Ovary (tissue), 9 donors: ENCODE data around the gene GPR162. TPM values are rescaled to one million over a fixed set of nuclear protein-coding genes. Genes with fewer than 3 reads are reported as not detected.

Experiments used
- DNase-seq, 5 donors: peaks; one replicate each; pipeline ENCODE4 v3.0.0-alpha.2; 2019 to 2020
- H3K27ac ChIP-seq, 2 donors: fragments of 200-600 bp; one replicate each; pipeline versions ENCODE4 v1.5.1 to v1.8.0; 2019 to 2022
- H3K27me3 ChIP-seq: fragments of 200-600 bp; one replicate; pipeline ENCODE4 v1.8.0; 2022
- H3K36me3 ChIP-seq: fragments of 200-600 bp; sonication (generic); one replicate; pipeline ENCODE4 v1.5.1; 2019
- H3K4me1 ChIP-seq: one replicate; pipeline ENCODE4 v1.8.1; 2013; ENCODE audit warnings: mild to moderate bottlenecking, moderate library complexity; ENCODE audit not compliant: insufficient read depth
- H3K4me3 ChIP-seq: fragments of 200-600 bp; sonication (generic); one replicate; pipeline ENCODE4 v1.5.1; 2017
- H3K9me3 ChIP-seq, 2 donors: fragments of 200-600 bp in 1 of 2; sonication (generic) in 1 of 2; one replicate each; pipeline versions ENCODE4 v1.5.1 to v1.8.1; 2013 to 2019; ENCODE audit warnings: mild to moderate bottlenecking in 1 of 2, moderate library complexity in 1 of 2
- EP300 ChIP-seq: sonication (generic); formaldehyde crosslinking; IDR thresholded peaks from one replicate; pipeline ENCODE4 v1.6.1; 2017; ENCODE audit warnings: antibody characterized with exemption
- POLR2A ChIP-seq: fragments of 450-650 bp; IDR thresholded peaks from one replicate; pipeline ENCODE4 v1.6.1; 2017; ENCODE audit warnings: antibody characterized with exemption, mild to moderate bottlenecking, moderate library complexity
- WGBS, 3 donors: extraction: QIAGEN DNeasy Blood & Tissue Kit in 1 of 3; methylation state at CpG; one replicate each; pipeline versions ENCODE4 v1.1.5 to v1.1.7; 2013 to 2017; 5-methylcytosine and 5-hydroxymethylcytosine counted together
- intact Hi-C, 4 donors: fragments of 100-400 bp; cut with DNase I; formaldehyde crosslinking; loops; one replicate each; pipeline versions ENCODE4 v1.11.0 to v1.15.1; 2022 to 2023
- polyA plus RNA-seq, 2 donors: library from polyadenylated mRNA; stranded (reverse); fragments of 200-250 nt in 1 of 2; fragments of 350-450 nt in 1 of 2; fragmentation: Illumina TruSeq in 1 of 2; extraction: RNeasy Lipid Tissue Mini Kit (QIAGEN cat#74804) in 1 of 2; gene quantifications; one replicate each; pipeline ENCODE4 v1.2.3, GENCODE V29; 2013 to 2014
- total RNA-seq, 7 donors: library from RNA; depleted of rRNA in 2 of 7; stranded (reverse); fragments of >200 nt in 2 of 7; fragmentation: NEBNext Ultra II Directional in 3 of 7; extraction: Animal tissue kit (Norgen Biotek cat#: 25700) in 3 of 7; gene quantifications; one replicate each; pipeline versions ENCODE4 v1.1.0 to v1.2.4, GENCODE V29; 2016 to 2023
- TF ChIP-seq, protein P1 (sequence below), 3 donors: fragments of 450-650 bp in 2 of 3; fragments of 200-600 bp in 1 of 3; IDR thresholded peaks; one replicate each; pipeline versions ENCODE4 v1.5.1 to v1.8.0; 2016 to 2022; ENCODE audit warnings: antibody characterized with exemption in 3 of 3, mild to moderate bottlenecking in 1 of 3
- donor health status: DM: no; HTN: no; CAD: no; lungs with moderate emphysema.
- donor health status: DM: no; HTN: no; CAD: no.
- donor health status: Bipolar disorder and iron deficiency.
- donor health status: DM: yes; HTN: yes; CAD: no.
- donor health status: DM: no; HTN: no; CAD: no.
- donor health status: DM: yes; HTN: yes; CAD: no.

The GPR162 gene
- total and polyA plus RNA-seq, 9 donors = 0.60 to 12.0 (median 7.6) TPM

DNA sequence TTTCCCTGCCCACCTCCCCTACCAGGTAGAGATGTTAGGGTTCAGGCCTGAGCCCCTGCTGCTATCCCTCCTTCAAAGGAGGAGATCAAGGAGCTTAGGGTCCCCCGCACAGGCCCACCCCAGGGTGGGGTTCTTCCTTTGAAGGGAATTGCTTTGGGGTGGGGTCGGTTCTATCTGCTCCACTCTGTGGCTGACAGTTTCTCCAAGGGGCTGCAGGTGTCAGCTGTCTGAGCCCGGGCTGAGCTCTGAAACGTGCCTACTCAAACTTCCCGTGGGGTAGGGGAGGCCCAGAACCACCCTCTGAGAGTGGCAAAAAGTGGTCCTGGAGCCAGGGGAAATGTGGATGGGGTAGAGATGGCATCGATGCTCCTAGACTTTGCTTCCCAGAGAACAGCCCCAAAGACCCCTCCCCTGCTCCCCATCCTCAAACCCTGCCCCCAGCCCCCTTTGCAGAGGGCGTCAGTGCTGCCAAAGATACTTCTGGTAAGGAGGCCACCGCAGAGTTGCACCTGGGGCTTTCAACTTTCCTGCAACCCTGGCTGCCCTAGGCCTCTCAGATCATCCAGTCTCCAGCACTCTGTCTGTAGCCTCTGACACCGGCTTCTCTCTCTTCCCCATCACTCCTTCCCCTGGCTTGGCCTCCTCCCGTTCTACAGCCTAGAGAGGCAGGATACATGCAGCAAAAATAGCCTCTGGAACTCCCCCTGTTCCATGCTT, 38.6 kb upstream of the GPR162 start:
- 71 to 85% (median 75%) methylated on average over 10 of the region's 10 CpGs for WGBS, 3 donors
- Histone ChIP-seq H3K4me1 (no peaks in the 10 kb centered on the region), H3K9me3 (no peaks in the 10 kb centered on the region), H3K4me3 (no peak overlapping the region), H3K36me3 (no peaks in the 10 kb centered on the region), H3K27ac (no peak overlapping the region), H3K27me3 (no peaks in the 10 kb centered on the region)
- intact Hi-C loops = loop anchor here in 2 of 4 donors (5.0 to 10.0 kb wide), 4 partner anchors 36 to 158 kb away; partner anchors contain the start of gene GPR162 (in 1 of the 2)
- TF ChIP-seq EP300 (no peak), POLR2A (no peak)
- TF ChIP-seq, protein P1, sequence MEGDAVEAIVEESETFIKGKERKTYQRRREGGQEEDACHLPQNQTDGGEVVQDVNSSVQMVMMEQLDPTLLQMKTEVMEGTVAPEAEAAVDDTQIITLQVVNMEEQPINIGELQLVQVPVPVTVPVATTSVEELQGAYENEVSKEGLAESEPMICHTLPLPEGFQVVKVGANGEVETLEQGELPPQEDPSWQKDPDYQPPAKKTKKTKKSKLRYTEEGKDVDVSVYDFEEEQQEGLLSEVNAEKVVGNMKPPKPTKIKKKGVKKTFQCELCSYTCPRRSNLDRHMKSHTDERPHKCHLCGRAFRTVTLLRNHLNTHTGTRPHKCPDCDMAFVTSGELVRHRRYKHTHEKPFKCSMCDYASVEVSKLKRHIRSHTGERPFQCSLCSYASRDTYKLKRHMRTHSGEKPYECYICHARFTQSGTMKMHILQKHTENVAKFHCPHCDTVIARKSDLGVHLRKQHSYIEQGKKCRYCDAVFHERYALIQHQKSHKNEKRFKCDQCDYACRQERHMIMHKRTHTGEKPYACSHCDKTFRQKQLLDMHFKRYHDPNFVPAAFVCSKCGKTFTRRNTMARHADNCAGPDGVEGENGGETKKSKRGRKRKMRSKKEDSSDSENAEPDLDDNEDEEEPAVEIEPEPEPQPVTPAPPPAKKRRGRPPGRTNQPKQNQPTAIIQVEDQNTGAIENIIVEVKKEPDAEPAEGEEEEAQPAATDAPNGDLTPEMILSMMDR (IDR thresholded peaks at IDR 0.05) = no peak
- DNase-seq = no peak

DNA sequence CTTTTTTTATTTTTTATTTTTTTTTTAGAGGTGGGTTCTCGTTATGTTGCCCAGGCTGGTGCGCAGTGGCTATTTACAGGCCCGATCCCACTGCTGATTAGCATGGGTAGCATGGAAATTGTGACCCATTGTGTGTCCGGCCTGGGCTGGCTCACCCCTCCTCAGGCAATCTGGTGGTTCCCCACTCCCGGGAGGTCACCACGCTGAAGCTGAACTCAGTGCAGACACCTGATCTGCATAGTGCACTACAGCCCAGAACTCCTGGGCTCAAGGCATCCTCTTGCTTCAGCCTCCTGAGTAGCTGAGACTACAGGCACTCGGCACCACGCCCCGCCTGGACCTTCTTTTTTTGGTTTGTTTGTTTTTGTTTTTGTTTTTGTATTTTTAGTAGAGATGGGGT, 37.8 kb upstream of the GPR162 start:
- Histone ChIP-seq H3K27me3 (no peaks in the 10 kb centered on the region), H3K27ac (no peak overlapping the region), H3K36me3 (no peaks in the 10 kb centered on the region), H3K4me1 (no peaks in the 10 kb centered on the region), H3K4me3 (no peak overlapping the region), H3K9me3 (no peaks in the 10 kb centered on the region)
- intact Hi-C loops = loop anchor here in 2 of 4 donors (5.0 to 10.0 kb wide), 4 partner anchors 37 to 159 kb away; partner anchors contain the start of gene GPR162 (in 1 of the 2)
- WGBS, 3 donors = 92 to 96% (median 93%) methylated on average over 9 of the region's 9 CpGs
- TF ChIP-seq EP300 (no peak), POLR2A (no peak)
- TF ChIP-seq, protein P1 (IDR thresholded peaks at IDR 0.05) = no peak
- no peak for DNase-seq

GRCh38 chr12:6784296-6784695, 37.3 kb upstream of the GPR162 start:
- no peaks in the 10 kb centered on the region for H3K27me3 ChIP-seq
- H3K27ac ChIP-seq = no peak overlapping the region
- TF ChIP-seq POLR2A (no peak), EP300 (no peak)
- DNase-seq = no peak
- WGBS, 3 donors = 64 to 74% (median 67%) methylated on average over 5 of the region's 5 CpGs
- H3K36me3 ChIP-seq = no peaks in the 10 kb centered on the region
- intact Hi-C loops = loop anchor here in 2 of 4 donors (5.0 to 10.0 kb wide), 4 partner anchors 37 to 159 kb away; partner anchors contain the start of gene GPR162 (in 1 of the 2)
- no peaks in the 10 kb centered on the region for H3K4me1 ChIP-seq
- no peak overlapping the region for H3K4me3 ChIP-seq
- no peaks in the 10 kb centered on the region for H3K9me3 ChIP-seq

DNA sequence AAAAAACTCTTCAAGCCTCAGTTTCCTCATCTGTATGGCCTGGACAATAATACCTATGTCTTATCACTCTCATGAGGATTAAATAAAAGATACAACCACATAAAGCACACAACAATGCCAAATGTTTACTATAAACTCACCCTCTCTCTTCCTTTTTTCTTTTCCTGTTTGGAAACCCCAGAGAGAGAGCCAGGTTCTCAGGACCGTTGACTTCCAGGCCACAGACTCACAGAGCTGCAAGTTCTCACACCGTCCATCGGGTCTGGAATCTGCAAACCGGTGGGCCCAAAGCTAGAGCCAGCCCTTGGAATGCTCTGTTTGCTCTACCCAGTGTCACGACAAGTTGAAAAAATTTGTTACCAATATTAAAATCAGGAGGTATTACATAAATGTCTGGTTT, 36.9 kb upstream of the GPR162 start:
- no peaks in the 10 kb centered on the region for H3K4me1 ChIP-seq
- intact Hi-C loops = loop anchor here in 3 of 4 donors (5.0 to 10.0 kb wide), 5 partner anchors 37 to 1273 kb away; partner anchors contain the start of gene GPR162 (in 1 of the 3)
- no peaks in the 10 kb centered on the region for H3K36me3 ChIP-seq
- WGBS, 3 donors = 71 to 76% (median 73%) methylated on average over 5 of the region's 5 CpGs
- no peak for DNase-seq
- no peaks in the 10 kb centered on the region for H3K27me3 ChIP-seq
- no peak overlapping the region for H3K27ac ChIP-seq
- TF ChIP-seq POLR2A = no peak
- no peak for TF ChIP-seq EP300
- TF ChIP-seq, protein P1 (IDR thresholded peaks at IDR 0.05) = no peak
- H3K9me3 ChIP-seq = no peaks in the 10 kb centered on the region
- H3K4me3 ChIP-seq = no peak overlapping the region
